Measurements from ENCODE around the gene TMSB15C. TPM values are rescaled to one million over a fixed set of nuclear protein-coding genes. Genes with fewer than 3 reads are reported as not detected.

The TMSB15C gene
- total RNA-seq, 1 donor from 2014 or later, result 0.19 TPM

GRCh38 chrX:104047171-104047570, 28.9 kb downstream of the TMSB15C start:
- DNase-seq (ENCODE audit: low spot score), result no peak

DNA sequence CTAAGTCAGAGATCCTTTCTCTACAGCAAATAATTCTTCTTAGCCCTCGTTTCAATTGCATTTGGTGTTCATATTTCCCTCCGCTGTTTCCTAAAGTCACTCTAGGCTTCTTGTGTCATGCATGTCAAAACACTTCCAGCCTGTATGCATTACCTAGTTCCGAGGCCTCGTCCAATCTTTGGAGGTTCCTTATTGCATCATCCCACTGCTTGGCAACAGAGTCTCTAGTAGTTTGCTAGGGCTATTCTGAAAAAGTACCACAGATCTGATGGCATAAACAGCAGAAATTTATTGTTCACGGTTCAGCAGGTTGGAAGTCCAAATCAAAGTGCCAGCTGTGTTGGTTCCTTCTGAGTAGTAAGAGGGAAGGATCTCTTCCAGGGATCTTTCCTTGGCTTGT, 30.4 kb downstream of the TMSB15C start:
- DNase-seq (ENCODE audit: low spot score), result no peak

DNA sequence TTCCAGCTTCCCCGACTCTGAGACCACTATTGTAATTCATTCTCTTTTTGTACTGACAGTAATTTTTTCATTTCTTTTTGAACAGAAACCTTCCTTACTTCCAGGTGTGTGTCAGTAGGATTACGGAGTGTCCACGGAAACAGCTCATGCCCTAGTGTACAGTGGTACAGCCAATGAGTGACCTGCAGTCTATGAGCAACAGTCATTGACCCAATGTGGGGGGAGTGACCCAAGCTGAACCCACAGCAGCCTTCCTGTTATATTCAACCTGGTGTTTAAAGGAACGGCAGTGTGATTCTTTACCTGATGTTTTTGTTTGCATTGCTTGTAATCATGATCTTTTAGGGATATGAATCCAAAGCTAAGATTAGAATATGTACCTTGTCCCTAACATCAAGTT, 35.0 kb downstream of the TMSB15C start:
- DNase-seq (ENCODE audit: low spot score), result no peak

DNA sequence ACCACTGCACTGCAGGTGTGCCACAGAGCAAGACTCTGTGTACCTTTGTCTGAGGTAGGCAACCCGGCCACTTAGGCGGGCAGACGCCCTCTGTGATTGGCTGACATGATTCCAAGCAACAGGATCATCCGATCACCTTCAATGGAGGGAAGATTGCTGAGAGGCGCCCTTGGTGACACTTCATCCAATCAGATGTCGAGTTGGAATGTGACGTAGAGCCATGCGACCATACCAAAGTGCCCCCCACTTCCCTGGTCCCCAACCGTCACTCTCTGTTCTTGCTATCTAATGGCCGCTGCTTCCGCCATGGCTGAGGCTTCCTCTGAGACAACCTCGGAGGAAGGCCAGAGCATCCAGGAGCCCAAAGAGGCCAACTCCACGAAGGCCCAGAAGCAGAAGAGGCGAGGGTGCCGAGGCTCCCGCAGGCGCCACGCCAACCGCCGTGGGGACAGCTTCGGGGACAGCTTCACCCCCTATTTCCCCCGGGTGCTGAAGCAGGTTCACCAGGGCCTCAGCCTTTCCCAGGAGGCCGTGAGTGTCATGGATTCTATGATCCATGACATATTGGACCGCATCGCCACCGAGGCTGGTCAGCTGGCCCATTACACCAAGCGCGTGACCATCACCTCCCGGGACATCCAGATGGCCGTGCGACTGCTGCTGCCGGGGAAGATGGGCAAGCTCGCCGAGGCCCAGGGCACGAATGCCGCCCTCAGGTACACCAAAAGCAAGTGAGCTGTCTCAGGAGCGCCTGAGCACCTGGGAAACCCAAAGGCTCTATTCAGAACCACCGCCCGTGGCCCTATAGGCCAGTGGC, 36.1 kb downstream of the TMSB15C start, which contains the start of gene H2BW2:
Gene H2BW2 (plus strand): TSS at position 268 of the 817 bp plus-strand sequence. CDS start 39 bp downstream, at position 307.
- DNase-seq (ENCODE audit: low spot score), result no peak

Other genes starting within 250 kb of the TMSB15C start
- gene RAB9B, start 244.0 kb downstream of the TMSB15C start, total RNA-seq, result 0.74 TPM
- 1.7 TPM for gene TMSB15B, start 113.6 kb downstream of the TMSB15C start, total RNA-seq
- not detected for gene H2BW1, start 62.5 kb downstream of the TMSB15C start, total RNA-seq
- not detected for gene H2BW2, start 36.3 kb downstream of the TMSB15C start, total RNA-seq
- not detected for gene ZCCHC18, start 36.3 kb upstream of the TMSB15C start, total RNA-seq
- gene SLC25A53, start 80.8 kb upstream of the TMSB15C start, total RNA-seq, result 10.8 TPM
- 44.8 TPM for gene FAM199X, start 90.2 kb upstream of the TMSB15C start, total RNA-seq
- gene ESX1, start 178.7 kb upstream of the TMSB15C start, total RNA-seq, result not detected